Mesendoderm (in vitro differentiated cells): ENCODE measurements around the gene CREB3L1.

ENCODE experiments used
- DNase-seq: peaks from one replicate; pipeline ENCODE4 v3.0.0; 2013
- H2AK5ac ChIP-seq: 2 replicates; pipeline ENCODE4 v1.6.1; 2013; ENCODE audit warnings: low read length, inconsistent platforms
- H2BK120ac ChIP-seq: 2 replicates; pipeline ENCODE4 v1.6.1; 2013; ENCODE audit warnings: low read depth, mild to moderate bottlenecking, low read length, moderate library complexity, mixed read lengths
- H2BK15ac ChIP-seq: replicated peaks from 2 replicates; pipeline ENCODE4 v1.6.1; 2013; ENCODE audit warnings: low read depth, mild to moderate bottlenecking, moderate library complexity
- H2BK5ac ChIP-seq: 2 replicates; pipeline ENCODE4 v1.6.1; 2013; ENCODE audit warnings: low read length, inconsistent platforms
- H3K18ac ChIP-seq: 2 replicates; pipeline ENCODE4 v1.6.1; 2013; ENCODE audit warnings: mild to moderate bottlenecking, low read length, mixed read lengths
- H3K23ac ChIP-seq: one replicate; pipeline ENCODE4 v1.6.1; 2013; ENCODE audit warnings: low read length
- H3K27ac ChIP-seq: 2 replicates; pipeline ENCODE4 v1.5.1; 2013; ENCODE audit warnings: low read depth, mild to moderate bottlenecking, inconsistent platforms, low read length, moderate library complexity
- H3K27me3 ChIP-seq: 2 replicates; pipeline ENCODE4 v1.6.1; 2013; ENCODE audit warnings: low read length, control low read depth, mild to moderate bottlenecking, inconsistent platforms; ENCODE audit not compliant: insufficient read depth, poor library complexity
- H3K36me3 ChIP-seq: 2 replicates; pipeline ENCODE4 v1.6.1; 2013; ENCODE audit warnings: low read length, inconsistent platforms; ENCODE audit not compliant: control insufficient read depth, insufficient read depth
- H3K4ac ChIP-seq: one replicate; pipeline ENCODE4 v1.6.1; 2013; ENCODE audit warnings: low read depth, mild to moderate bottlenecking, low read length, moderate library complexity
- H3K4me1 ChIP-seq: 2 replicates; pipeline ENCODE4 v1.6.1; 2013; ENCODE audit warnings: low read depth, low read length, inconsistent platforms; ENCODE audit not compliant: control insufficient read depth
- H3K4me2 ChIP-seq: 2 replicates; pipeline ENCODE4 v1.6.1; 2013; ENCODE audit warnings: low read length
- H3K4me3 ChIP-seq: 2 replicates; pipeline ENCODE4 v1.5.1; 2013; ENCODE audit warnings: mild to moderate bottlenecking, low read length
- H3K56ac ChIP-seq: one replicate; pipeline ENCODE4 v1.6.1; 2013; ENCODE audit warnings: low read length
- H3K79me1 ChIP-seq: 2 replicates; pipeline ENCODE4 v1.6.1; 2013; ENCODE audit warnings: low read length, inconsistent platforms
- H3K79me2 ChIP-seq: 2 replicates; pipeline ENCODE4 v1.6.1; 2013; ENCODE audit warnings: mild to moderate bottlenecking, low read length; ENCODE audit not compliant: control insufficient read depth, insufficient read depth
- H3K9ac ChIP-seq: 2 replicates; pipeline ENCODE4 v1.6.1; 2013; ENCODE audit warnings: low read length, inconsistent platforms
- H4K5ac ChIP-seq: one replicate; pipeline ENCODE4 v1.6.1; 2013; ENCODE audit warnings: low read length
- H4K8ac ChIP-seq: one replicate; pipeline ENCODE4 v1.6.1; 2013; ENCODE audit warnings: low read depth, mild to moderate bottlenecking, control low read depth, low read length, moderate library complexity
- WGBS: extraction: QIAGEN DNeasy Blood & Tissue Kit; methylation state at CpG from one replicate; pipeline ENCODE4 v1.1.7; 2013; ENCODE audit warnings: low lambda C conversion rate, missing lambda C conversion rate; ENCODE audit not compliant: insufficient coverage; ENCODE audit errors: extremely low coverage; 5-methylcytosine and 5-hydroxymethylcytosine counted together

CREB3L1 gene

GRCh38 chr11:46321757-46322156 is 44.3 kb downstream of the CREB3L1 start:
- Histone ChIP-seq H3K27me3 (no peaks in the 10 kb centered on the region), H3K9ac (no peak overlapping the region), H3K4ac (no peak overlapping the region), H4K8ac (no peak overlapping the region), H2AK5ac (no peak overlapping the region), H3K18ac (no peak overlapping the region), H3K4me2 (no peak overlapping the region), H3K23ac (no peak overlapping the region), H2BK15ac (no peak overlapping the region), H2BK120ac (no peak overlapping the region), H3K36me3 (no peaks in the 10 kb centered on the region), H3K4me3 (no peak overlapping the region), H4K5ac (no peak overlapping the region), H3K56ac (no peak overlapping the region), H3K27ac (no peak overlapping the region), H3K79me1 (no peaks in the 10 kb centered on the region), H3K79me2 (no peaks in the 10 kb centered on the region), H2BK5ac (no peak overlapping the region), H3K4me1 (no peaks in the 10 kb centered on the region)
- WGBS, result no CpG with 5 or more reads among the region's 2 CpGs
- no peak for DNase-seq

GRCh38 chr11:46322759-46323158 is 45.3 kb downstream of the CREB3L1 start:
- no peak for DNase-seq
- no peak overlapping the region for H2BK5ac ChIP-seq
- H3K4me1 ChIP-seq, result no peaks in the 10 kb centered on the region
- H3K9ac ChIP-seq, result no peak overlapping the region
- no peak overlapping the region for H4K5ac ChIP-seq
- no peak overlapping the region for H2BK120ac ChIP-seq
- no peak overlapping the region for H3K56ac ChIP-seq
- H3K23ac ChIP-seq, result no peak overlapping the region
- H3K79me2 ChIP-seq, result no peaks in the 10 kb centered on the region
- H3K27ac ChIP-seq, result no peak overlapping the region
- no peak overlapping the region for H2BK15ac ChIP-seq
- no CpG with 5 or more reads among the region's 6 CpGs for WGBS
- H4K8ac ChIP-seq, result no peak overlapping the region
- H3K4ac ChIP-seq, result no peak overlapping the region
- H3K4me2 ChIP-seq, result no peak overlapping the region
- H3K36me3 ChIP-seq, result no peaks in the 10 kb centered on the region
- H3K27me3 ChIP-seq, result no peaks in the 10 kb centered on the region
- no peak overlapping the region for H3K18ac ChIP-seq
- H2AK5ac ChIP-seq, result no peak overlapping the region
- H3K4me3 ChIP-seq, result no peak overlapping the region
- no peaks in the 10 kb centered on the region for H3K79me1 ChIP-seq

GRCh38 chr11:46326813-46327416 is 49.5 kb downstream of the CREB3L1 start:
- Histone ChIP-seq H3K4ac (no peak overlapping the region), H2BK5ac (no peak overlapping the region), H2AK5ac (no peak overlapping the region), H3K4me1 (peaks cover 7% of the 10 kb centered on the region), H3K36me3 (no peaks in the 10 kb centered on the region), H3K4me3 (no peak overlapping the region), H3K27me3 (peaks cover 3% of the 10 kb centered on the region), H3K27ac (no peak overlapping the region), H4K8ac (no peak overlapping the region), H3K9ac (no peak overlapping the region), H3K79me2 (no peaks in the 10 kb centered on the region), H2BK15ac (no peak overlapping the region), H3K56ac (no peak overlapping the region), H4K5ac (no peak overlapping the region), H3K23ac (no peak overlapping the region), H2BK120ac (no peak overlapping the region), H3K79me1 (no peaks in the 10 kb centered on the region), H3K18ac (no peak overlapping the region), H3K4me2 (no peak overlapping the region)
- no CpG with 5 or more reads among the region's 10 CpGs for WGBS
- no peak for DNase-seq

- Histone ChIP-seq H3K23ac (no peak overlapping the region), H3K4ac (no peak overlapping the region), H2AK5ac (no peak overlapping the region), H4K8ac (no peak overlapping the region), H3K27me3 (peaks cover 7% of the 10 kb centered on the region), H3K9ac (no peak overlapping the region), H3K18ac (no peak overlapping the region), H3K56ac (no peak overlapping the region), H4K5ac (no peak overlapping the region), H3K4me3 (no peak overlapping the region), H2BK5ac (no peak overlapping the region), H3K79me2 (no peaks in the 10 kb centered on the region), H2BK120ac (no peak overlapping the region), H2BK15ac (no peak overlapping the region), H3K79me1 (no peaks in the 10 kb centered on the region), H3K4me2 (no peak overlapping the region), H3K4me1 (peaks cover 7% of the 10 kb centered on the region), H3K36me3 (no peaks in the 10 kb centered on the region), H3K27ac (no peak overlapping the region)
- WGBS, result no CpG with 5 or more reads among the region's 8 CpGs
- no peak for DNase-seq
These were observed 50.4 kb downstream of the CREB3L1 start for GRCh38 chr11:46327829-46328228.

GRCh38 chr11:46330154-46330553 is 52.7 kb downstream of the CREB3L1 start:
- Histone ChIP-seq H3K79me2 (no peaks in the 10 kb centered on the region), H4K8ac (no peak overlapping the region), H2BK120ac (no peak overlapping the region), H3K27me3 (peaks cover 10% of the 10 kb centered on the region), H3K79me1 (no peaks in the 10 kb centered on the region), H3K9ac (no peak overlapping the region), H3K36me3 (no peaks in the 10 kb centered on the region), H2AK5ac (no peak overlapping the region), H3K27ac (no peak overlapping the region), H3K4me2 (no peak overlapping the region), H3K4ac (no peak overlapping the region), H4K5ac (no peak overlapping the region), H2BK15ac (no peak overlapping the region), H3K56ac (no peak overlapping the region), H3K18ac (no peak overlapping the region), H3K4me1 (peaks cover 7% of the 10 kb centered on the region), H3K23ac (no peak overlapping the region), H3K4me3 (no peak overlapping the region), H2BK5ac (no peak overlapping the region)
- no CpG with 5 or more reads among the region's 5 CpGs for WGBS
- DNase-seq, result no peak
